Glutamatergic neuron (in vitro differentiated cells): ENCODE data around the gene SMCO2. TPM values are rescaled to one million over a fixed set of nuclear protein-coding genes. Genes with fewer than 3 reads are reported as not detected.

ENCODE experiments used
- DNase-seq: peaks from one replicate; pipeline ENCODE4 v3.0.0; 2022
- H3K27ac Mint-ChIP-seq: one replicate; pipeline ENCODE4 v1.8.0; 2020; ENCODE audit warnings: mild to moderate bottlenecking, mixed read lengths, inconsistent platforms; ENCODE audit not compliant: unreplicated experiment
- H3K27me3 Mint-ChIP-seq: one replicate; pipeline ENCODE4 v1.8.0; 2020; ENCODE audit warnings: mild to moderate bottlenecking, moderate library complexity, mixed read lengths, inconsistent platforms; ENCODE audit not compliant: unreplicated experiment
- H3K36me3 Mint-ChIP-seq: one replicate; pipeline ENCODE4 v1.8.0; 2020; ENCODE audit warnings: mild to moderate bottlenecking, mixed read lengths, inconsistent platforms; ENCODE audit not compliant: unreplicated experiment
- H3K4me1 Mint-ChIP-seq: one replicate; pipeline ENCODE4 v1.8.0; 2020; ENCODE audit warnings: mild to moderate bottlenecking, low read depth, mixed read lengths, inconsistent platforms; ENCODE audit not compliant: unreplicated experiment
- H3K4me3 Mint-ChIP-seq: one replicate; pipeline ENCODE4 v1.8.0; 2020; ENCODE audit warnings: mild to moderate bottlenecking, mixed read lengths, inconsistent platforms; ENCODE audit not compliant: unreplicated experiment
- H3K9me3 Mint-ChIP-seq: one replicate; pipeline ENCODE4 v1.8.0; 2020; ENCODE audit warnings: mild to moderate bottlenecking, moderate library complexity, mixed read lengths, inconsistent platforms; ENCODE audit not compliant: unreplicated experiment
- CTCF ChIP-seq: fragments of 200-600 bp; sonication (generic); IDR thresholded peaks from one replicate; pipeline ENCODE4 v1.5.0; 2021; ENCODE audit not compliant: partially characterized antibody, unreplicated experiment
- total RNA-seq: library from RNA; stranded (reverse); fragmentation: NEBNext Ultra II Directional; extraction: Animal tissue kit (Norgen Biotek cat#: 25700); gene quantifications from one replicate; pipeline ENCODE4 v1.2.1, GENCODE V29; 2021; ENCODE audit not compliant: unreplicated experiment

The SMCO2 gene
- total RNA-seq, 1 donor from 2014 or later, result not detected

GRCh38 chr12:27547592-27547991 is 101.1 kb downstream of the SMCO2 start:
- no peaks in the 10 kb centered on the region for H3K36me3 Mint-ChIP-seq
- no peak overlapping the region for H3K4me3 Mint-ChIP-seq
- peaks cover 14% of the 10 kb centered on the region for H3K4me1 Mint-ChIP-seq
- H3K27me3 Mint-ChIP-seq, result no peaks in the 10 kb centered on the region
- H3K9me3 Mint-ChIP-seq, result peaks cover 2% of the 10 kb centered on the region
- H3K27ac Mint-ChIP-seq, result no peak overlapping the region
- DNase-seq, result no peak
- TF ChIP-seq CTCF, result no peak

DNA sequence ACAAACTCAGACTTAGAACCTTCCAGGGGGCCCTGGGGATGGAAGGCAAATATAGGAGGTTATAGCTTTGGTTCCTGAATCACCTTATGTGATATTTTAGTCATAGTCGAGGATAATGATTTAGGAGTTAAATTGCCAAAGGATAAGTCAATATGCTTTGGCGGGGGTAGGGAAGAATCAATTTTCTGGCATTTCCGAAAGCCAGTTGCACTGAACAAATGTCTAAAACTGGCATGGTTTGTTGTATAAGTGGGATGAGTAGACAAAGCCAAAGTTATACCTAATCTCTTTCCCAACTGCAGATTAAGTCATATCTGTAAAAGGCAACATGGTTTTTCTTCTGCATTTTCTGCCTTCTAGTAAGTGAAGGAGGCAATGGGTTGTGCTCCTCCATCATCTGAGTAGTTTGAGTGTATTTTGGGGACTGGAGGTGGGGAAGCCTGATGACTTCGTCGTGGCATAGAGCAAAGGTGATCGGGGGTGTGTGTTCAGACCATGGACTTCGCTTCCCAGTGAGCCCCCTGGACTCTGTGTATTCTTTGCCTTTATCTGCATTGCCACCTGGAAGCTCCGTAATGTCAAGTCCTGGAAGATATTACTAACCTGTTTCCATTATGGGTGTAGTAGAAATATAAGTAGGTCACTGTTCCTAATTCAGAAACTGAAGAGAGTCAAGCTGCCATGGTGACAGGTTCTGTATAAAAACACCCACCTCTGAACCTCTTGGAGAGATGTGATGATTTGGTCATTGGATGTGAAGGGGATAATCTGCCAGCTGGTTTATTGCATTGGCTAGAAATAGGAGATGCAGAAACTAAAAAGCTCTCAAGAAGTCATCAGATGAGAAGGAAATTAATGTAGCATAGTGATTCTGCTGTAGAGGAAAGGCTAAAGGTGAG is 102.0 kb downstream of the SMCO2 start:
- Mint-ChIP-seq H3K4me3 (no peak overlapping the region), H3K36me3 (no peaks in the 10 kb centered on the region), H3K4me1 (peaks cover 14% of the 10 kb centered on the region), H3K9me3 (peaks cover 2% of the 10 kb centered on the region), H3K27me3 (no peaks in the 10 kb centered on the region), H3K27ac (no peak overlapping the region)
- TF ChIP-seq CTCF, result no peak
- DNase-seq, result no peak

- peaks cover 2% of the 10 kb centered on the region for H3K9me3 Mint-ChIP-seq
- H3K4me1 Mint-ChIP-seq, result peaks cover 21% of the 10 kb centered on the region
- H3K27ac Mint-ChIP-seq, result no peak overlapping the region
- no peaks in the 10 kb centered on the region for H3K27me3 Mint-ChIP-seq
- TF ChIP-seq CTCF, result no peak
- H3K36me3 Mint-ChIP-seq, result no peaks in the 10 kb centered on the region
- no peak for DNase-seq
- peak overlapping the region; percentile 13 for H3K4me3 Mint-ChIP-seq
Measured at GRCh38 chr12:27549236-27549800, 102.8 kb downstream of the SMCO2 start.

DNA sequence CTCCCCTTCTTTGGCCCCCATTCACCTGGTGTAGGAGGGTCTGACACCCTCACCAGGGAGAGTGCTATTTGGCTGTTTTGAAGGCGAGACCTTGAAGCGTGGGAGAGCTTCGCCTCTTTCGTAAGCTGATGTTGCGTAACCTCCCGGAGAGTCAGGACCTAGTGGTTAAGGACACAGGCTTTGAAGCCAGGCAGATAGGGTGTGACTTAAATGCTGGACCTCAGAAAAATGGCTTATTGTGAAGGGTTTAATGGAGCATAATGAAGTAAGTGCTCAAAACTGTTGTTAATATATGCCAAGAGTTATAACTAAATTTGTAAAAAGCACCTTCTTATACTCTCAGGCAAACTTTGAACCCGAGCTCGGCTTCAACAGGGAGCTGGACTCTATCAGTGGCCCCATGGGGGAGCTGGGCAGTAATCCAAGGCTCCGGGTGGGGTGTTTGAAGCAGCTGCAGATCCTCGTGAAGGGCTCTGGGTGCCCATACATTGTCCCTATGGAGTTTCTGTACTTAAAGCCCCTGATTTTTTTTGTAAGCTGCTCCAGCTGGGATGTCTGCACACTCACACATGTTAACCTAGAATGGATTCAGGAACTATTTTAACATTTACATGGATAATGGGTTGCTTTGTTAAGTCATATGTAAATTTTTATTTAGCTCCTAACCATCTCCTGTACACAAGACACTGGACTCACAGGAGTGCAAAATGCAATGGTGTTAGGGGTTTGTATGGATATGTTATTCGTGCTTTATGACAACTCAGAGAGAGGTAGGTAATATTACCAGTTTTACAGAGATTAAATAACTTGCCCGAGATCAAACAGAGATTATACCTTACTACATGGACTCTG is 103.5 kb downstream of the SMCO2 start:
- no peak for DNase-seq
- no peaks in the 10 kb centered on the region for H3K9me3 Mint-ChIP-seq
- H3K36me3 Mint-ChIP-seq, result no peaks in the 10 kb centered on the region
- peaks cover 28% of the 10 kb centered on the region for H3K4me1 Mint-ChIP-seq
- no peak overlapping the region for H3K27ac Mint-ChIP-seq
- no peak for TF ChIP-seq CTCF
- H3K4me3 Mint-ChIP-seq, result no peak overlapping the region
- no peaks in the 10 kb centered on the region for H3K27me3 Mint-ChIP-seq
